ENCODE data around the gene HINT3. TPM values are rescaled to one million over a fixed set of nuclear protein-coding genes. Genes with fewer than 3 reads are reported as not detected.
"Not testable (repeated sequence)": the region's sequence is repeated elsewhere in the genome, so short reads cannot be mapped to it uniquely, and the experiment has no call there.

HINT3 gene
- total RNA-seq, 1 donor from 2014 or later: 12.3 TPM

DNA sequence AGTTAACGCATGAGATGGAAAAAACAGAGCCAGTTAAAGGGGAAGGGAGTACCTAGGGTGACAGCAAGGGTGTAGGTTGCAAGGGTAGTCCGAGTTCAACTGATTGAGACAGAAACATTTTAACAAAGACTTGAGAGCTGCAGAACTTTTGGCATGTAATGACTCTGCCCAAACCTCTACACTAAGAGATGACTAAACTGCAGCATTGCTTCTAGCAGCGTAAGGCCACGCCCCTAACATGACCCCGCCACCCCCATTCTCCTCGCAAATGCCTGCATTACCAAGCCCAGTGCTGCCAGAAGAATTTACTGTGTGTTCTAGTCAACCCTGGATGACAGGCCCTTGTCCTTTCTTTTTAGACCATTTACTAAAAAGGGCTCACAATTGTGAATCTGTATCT lies 6.3 kb upstream of the HINT3 start:
- no peak overlapping the region for H3K4me3 Mint-ChIP-seq (ENCODE audit: unreplicated experiment)
- TF ChIP-seq, protein P1, sequence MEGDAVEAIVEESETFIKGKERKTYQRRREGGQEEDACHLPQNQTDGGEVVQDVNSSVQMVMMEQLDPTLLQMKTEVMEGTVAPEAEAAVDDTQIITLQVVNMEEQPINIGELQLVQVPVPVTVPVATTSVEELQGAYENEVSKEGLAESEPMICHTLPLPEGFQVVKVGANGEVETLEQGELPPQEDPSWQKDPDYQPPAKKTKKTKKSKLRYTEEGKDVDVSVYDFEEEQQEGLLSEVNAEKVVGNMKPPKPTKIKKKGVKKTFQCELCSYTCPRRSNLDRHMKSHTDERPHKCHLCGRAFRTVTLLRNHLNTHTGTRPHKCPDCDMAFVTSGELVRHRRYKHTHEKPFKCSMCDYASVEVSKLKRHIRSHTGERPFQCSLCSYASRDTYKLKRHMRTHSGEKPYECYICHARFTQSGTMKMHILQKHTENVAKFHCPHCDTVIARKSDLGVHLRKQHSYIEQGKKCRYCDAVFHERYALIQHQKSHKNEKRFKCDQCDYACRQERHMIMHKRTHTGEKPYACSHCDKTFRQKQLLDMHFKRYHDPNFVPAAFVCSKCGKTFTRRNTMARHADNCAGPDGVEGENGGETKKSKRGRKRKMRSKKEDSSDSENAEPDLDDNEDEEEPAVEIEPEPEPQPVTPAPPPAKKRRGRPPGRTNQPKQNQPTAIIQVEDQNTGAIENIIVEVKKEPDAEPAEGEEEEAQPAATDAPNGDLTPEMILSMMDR (IDR thresholded peaks at IDR 0.05; ENCODE audit: unreplicated experiment): no peak

DNA sequence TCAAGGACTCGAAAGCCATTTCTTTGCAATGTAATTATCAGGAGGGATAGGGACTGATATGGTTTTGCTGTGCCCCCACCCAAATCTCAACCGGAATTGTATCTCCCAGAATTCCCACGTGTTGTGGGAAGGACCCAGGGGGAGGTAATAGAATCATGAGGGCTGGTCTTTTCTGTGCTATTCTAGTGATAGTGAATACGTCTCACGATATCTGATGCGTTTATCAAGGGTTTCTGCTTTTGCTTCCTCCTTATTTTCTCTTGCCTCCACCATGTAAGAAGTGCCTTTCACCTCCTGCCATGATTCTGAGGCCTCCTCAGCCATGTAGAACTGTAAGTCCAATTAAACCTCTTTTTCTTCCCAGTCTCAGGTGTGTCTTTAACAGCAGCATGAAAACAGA lies 5.9 kb upstream of the HINT3 start:
- not testable (repeated sequence) for H3K9me3 Mint-ChIP-seq (ENCODE audit: unreplicated experiment); H3K27ac Mint-ChIP-seq (ENCODE audit: unreplicated experiment); H3K36me3 Mint-ChIP-seq (ENCODE audit: low read depth, unreplicated experiment); DNase-seq (ENCODE audit: low spot score); H3K4me3 Mint-ChIP-seq (ENCODE audit: unreplicated experiment); H3K27me3 Mint-ChIP-seq (ENCODE audit: unreplicated experiment)
- peaks cover 16% of the 10 kb centered on the region for H3K4me1 Mint-ChIP-seq (ENCODE audit: unreplicated experiment)

More for the DNA sequence above, 6.3 kb upstream of the HINT3 start:
- no peak for DNase-seq (ENCODE audit: low spot score)
- H3K36me3 Mint-ChIP-seq (ENCODE audit: low read depth, unreplicated experiment): peaks cover 5% of the 10 kb centered on the region
- peaks cover 19% of the 10 kb centered on the region for H3K4me1 Mint-ChIP-seq (ENCODE audit: unreplicated experiment)
- no peaks in the 10 kb centered on the region for H3K27me3 Mint-ChIP-seq (ENCODE audit: unreplicated experiment)
- no peak overlapping the region for H3K27ac Mint-ChIP-seq (ENCODE audit: unreplicated experiment)
- H3K9me3 Mint-ChIP-seq (ENCODE audit: unreplicated experiment): no peaks in the 10 kb centered on the region

DNA sequence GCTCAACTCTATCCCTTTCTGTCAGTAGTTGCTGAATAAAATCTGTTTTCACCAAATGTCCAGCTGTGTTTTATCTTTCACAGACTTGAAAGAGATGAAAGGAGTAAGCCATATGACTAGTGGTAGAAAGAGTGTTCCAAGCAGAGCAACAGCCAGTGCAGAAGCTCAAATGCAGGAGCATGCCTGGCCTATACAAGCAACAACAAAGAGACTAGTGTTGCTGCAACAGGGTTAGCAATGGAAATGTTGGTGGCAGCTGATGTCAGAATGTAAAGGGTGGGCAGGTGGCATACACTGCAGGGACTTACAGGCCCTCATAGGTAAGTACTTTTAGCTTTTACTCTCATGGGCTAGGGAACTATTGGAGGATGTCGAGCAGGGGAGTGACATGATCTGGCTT lies 5.2 kb upstream of the HINT3 start:
- Mint-ChIP-seq H3K27ac (ENCODE audit: unreplicated experiment) (no peak overlapping the region), H3K27me3 (ENCODE audit: unreplicated experiment) (no peaks in the 10 kb centered on the region), H3K9me3 (ENCODE audit: unreplicated experiment) (no peaks in the 10 kb centered on the region), H3K4me1 (ENCODE audit: unreplicated experiment) (peaks cover 10% of the 10 kb centered on the region), H3K36me3 (ENCODE audit: low read depth, unreplicated experiment) (peaks cover 5% of the 10 kb centered on the region), H3K4me3 (ENCODE audit: unreplicated experiment) (no peak overlapping the region)
- TF ChIP-seq, protein P1 (IDR thresholded peaks at IDR 0.05; ENCODE audit: unreplicated experiment): no peak
- DNase-seq (ENCODE audit: low spot score): no peak

DNA sequence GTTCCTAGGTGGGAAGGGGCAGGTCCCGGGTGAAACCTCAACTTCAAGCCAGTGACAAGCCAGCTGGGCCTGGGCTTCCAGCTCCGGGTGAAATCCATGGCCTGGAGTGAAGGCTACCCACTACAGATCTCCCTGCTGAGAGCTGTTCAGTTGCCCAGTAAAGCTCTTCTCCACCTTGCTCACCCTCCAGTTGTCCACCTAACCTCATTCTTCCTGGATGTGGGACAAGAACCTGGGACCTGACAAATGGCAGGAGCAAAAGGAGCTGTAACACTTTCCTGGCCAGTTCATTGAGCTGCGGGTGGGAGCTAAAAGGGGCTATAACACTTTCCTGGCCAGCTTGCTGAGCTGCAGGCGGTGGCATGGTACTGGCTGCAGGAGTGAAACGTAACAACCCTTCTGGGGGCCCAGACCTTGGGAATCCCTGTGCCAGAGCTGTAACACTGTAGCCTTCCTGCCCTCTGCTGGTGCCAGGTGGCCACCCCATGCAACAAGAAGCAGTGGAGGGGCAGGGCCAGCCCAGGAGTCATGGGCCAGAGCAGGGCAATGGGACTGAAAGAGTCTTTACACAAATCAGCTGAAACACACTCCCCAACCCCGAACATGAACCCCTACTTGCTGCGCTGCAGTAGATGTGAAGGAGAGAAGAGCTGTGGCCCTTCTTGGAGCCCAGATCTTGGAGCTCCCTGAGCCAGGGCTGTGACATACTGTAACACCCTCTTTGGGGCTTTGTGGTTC lies 3.6 kb upstream of the HINT3 start:
- no peak overlapping the region for H3K4me3 Mint-ChIP-seq (ENCODE audit: unreplicated experiment)
- no peaks in the 10 kb centered on the region for H3K9me3 Mint-ChIP-seq (ENCODE audit: unreplicated experiment)
- no peak for DNase-seq (ENCODE audit: low spot score)
- peaks cover 10% of the 10 kb centered on the region for H3K4me1 Mint-ChIP-seq (ENCODE audit: unreplicated experiment)
- H3K27ac Mint-ChIP-seq (ENCODE audit: unreplicated experiment): no peak overlapping the region
- peaks cover 5% of the 10 kb centered on the region for H3K36me3 Mint-ChIP-seq (ENCODE audit: low read depth, unreplicated experiment)
- TF ChIP-seq, protein P1 (IDR thresholded peaks at IDR 0.05; ENCODE audit: unreplicated experiment): no peak
- H3K27me3 Mint-ChIP-seq (ENCODE audit: unreplicated experiment): no peaks in the 10 kb centered on the region

DNA sequence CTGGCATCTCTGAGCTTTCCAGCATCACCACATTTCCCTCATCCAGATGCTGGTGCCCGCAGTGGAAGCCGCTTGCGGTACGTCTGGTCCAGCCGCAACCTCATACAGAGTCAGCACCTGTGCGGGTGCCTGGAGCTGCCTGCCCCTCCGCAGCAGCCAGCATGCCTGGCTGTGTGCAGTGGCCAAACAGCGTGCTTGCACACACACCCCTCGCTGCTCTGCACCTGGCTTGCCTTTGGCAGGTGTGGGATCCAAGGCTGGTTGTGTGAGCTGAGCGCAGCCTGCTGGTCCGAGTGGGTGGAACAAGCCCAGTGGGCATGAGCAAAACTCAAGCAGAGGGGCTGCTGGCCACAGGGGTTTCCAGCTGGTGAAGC lies 3.1 kb upstream of the HINT3 start:
- Mint-ChIP-seq H3K4me1 (ENCODE audit: unreplicated experiment) (peaks cover 10% of the 10 kb centered on the region), H3K9me3 (ENCODE audit: unreplicated experiment) (no peaks in the 10 kb centered on the region), H3K4me3 (ENCODE audit: unreplicated experiment) (no peak overlapping the region), H3K36me3 (ENCODE audit: low read depth, unreplicated experiment) (peaks cover 5% of the 10 kb centered on the region), H3K27me3 (ENCODE audit: unreplicated experiment) (no peaks in the 10 kb centered on the region), H3K27ac (ENCODE audit: unreplicated experiment) (no peak overlapping the region)
- DNase-seq (ENCODE audit: low spot score): no peak
- TF ChIP-seq, protein P1 (IDR thresholded peaks at IDR 0.05; ENCODE audit: unreplicated experiment): no peak
